SJCRH30 (cell line): Measurements from ENCODE around the gene SNX32. TPM values are rescaled to one million over a fixed set of nuclear protein-coding genes. Genes with fewer than 3 reads are reported as not detected.

Experiments
- DNase-seq, 2 experiments: peaks; one replicate each; pipeline ENCODE4 v3.0.0-alpha.2; 2015 to 2020
- H3K27ac ChIP-seq: fragments of 250-450 bp; sonication (Bioruptor Pico); 2 replicates; pipeline ENCODE4 v1.5.1; 2020; ENCODE audit warnings: mild to moderate bottlenecking, moderate library complexity
- H3K27me3 ChIP-seq: fragments of 250-450 bp; sonication (Bioruptor Pico); 2 replicates; pipeline ENCODE4 v1.5.1; 2020; ENCODE audit warnings: mild to moderate bottlenecking, moderate library complexity
- H3K36me3 ChIP-seq: fragments of 250-450 bp; sonication (Bioruptor Pico); 2 replicates; pipeline ENCODE4 v1.5.1; 2020; ENCODE audit warnings: mild to moderate bottlenecking, moderate library complexity
- H3K4me1 ChIP-seq: fragments of 250-450 bp; sonication (Bioruptor Pico); 2 replicates; pipeline ENCODE4 v1.5.1; 2020; ENCODE audit warnings: mild to moderate bottlenecking, moderate library complexity
- H3K4me3 ChIP-seq: fragments of 250-450 bp; sonication (Bioruptor Pico); 2 replicates; pipeline ENCODE4 v1.5.1; 2020; ENCODE audit warnings: mild to moderate bottlenecking, moderate library complexity
- H3K9me3 ChIP-seq: fragments of 250-450 bp; sonication (Bioruptor Pico); replicated peaks from 2 replicates; pipeline ENCODE4 v1.5.1; 2020; ENCODE audit warnings: mild to moderate bottlenecking, moderate library complexity
- total RNA-seq: library from RNA; depleted of rRNA; stranded (reverse); fragments of >200 nt; shearing (Covaris generic); gene quantifications from 2 replicates; pipeline ENCODE4 v1.2.3, GENCODE V29; 2014; rRNA removed

Gene SNX32
- total RNA-seq, 1 experiment from 2014 or later, result 0.04 TPM

- H3K27me3 ChIP-seq, result peaks cover 4% of the 10 kb centered on the region; the same call in 1 of the 2 replicates
- H3K4me3 ChIP-seq, result no peak overlapping the region
- no peaks in the 10 kb centered on the region for H3K9me3 ChIP-seq
- H3K36me3 ChIP-seq, result no peaks in the 10 kb centered on the region
- DNase-seq, result no peak
- H3K27ac ChIP-seq, result no peak overlapping the region
- peaks cover 17% of the 10 kb centered on the region for H3K4me1 ChIP-seq
These were observed 63.3 kb downstream of the SNX32 start for GRCh38 chr11:65897020-65897471.

- H3K27ac ChIP-seq, result no peak overlapping the region
- no peak for DNase-seq
- H3K36me3 ChIP-seq, result no peaks in the 10 kb centered on the region
- H3K4me3 ChIP-seq, result peak overlapping the region; percentile 59
- peaks cover 4% of the 10 kb centered on the region; the same call in 1 of the 2 replicates for H3K27me3 ChIP-seq
- H3K4me1 ChIP-seq, result peaks cover 34% of the 10 kb centered on the region
- H3K9me3 ChIP-seq, result no peaks in the 10 kb centered on the region
These were observed 65.0 kb downstream of the SNX32 start for GRCh38 chr11:65898656-65899355.

GRCh38 chr11:65899356-65900124 is 65.8 kb downstream of the SNX32 start:
- no peak for DNase-seq

GRCh38 chr11:65900125-65900898 is 66.5 kb downstream of the SNX32 start, which contains the start of gene FOSL1:
Gene FOSL1 (minus strand): TSS chr11:65900388. CDS start chr11:65900339, 49 bp downstream.
- Histone ChIP-seq H3K4me1 (peaks cover 36% of the 10 kb centered on the region), H3K36me3 (no peaks in the 10 kb centered on the region), H3K4me3 (peak within 1 kb of the TSS; percentile 59), H3K9me3 (no peaks in the 10 kb centered on the region), H3K27ac (peak within 1 kb of the TSS; percentile 12; the same call in 1 of the 2 replicates), H3K27me3 (peaks cover 4% of the 10 kb centered on the region; the same call in 1 of the 2 replicates)
- peak; percentile 44 to 45 for DNase-seq

More at GRCh38 chr11:65899356-65900124, 65.8 kb downstream of the SNX32 start:
- H3K4me3 ChIP-seq, result peak overlapping the region; percentile 59
- H3K27ac ChIP-seq, result peak overlapping the region; percentile 12; the same call in 1 of the 2 replicates
- H3K9me3 ChIP-seq, result no peaks in the 10 kb centered on the region
- H3K4me1 ChIP-seq, result peaks cover 36% of the 10 kb centered on the region
- no peaks in the 10 kb centered on the region for H3K36me3 ChIP-seq
- H3K27me3 ChIP-seq, result peaks cover 4% of the 10 kb centered on the region; the same call in 1 of the 2 replicates

DNA sequence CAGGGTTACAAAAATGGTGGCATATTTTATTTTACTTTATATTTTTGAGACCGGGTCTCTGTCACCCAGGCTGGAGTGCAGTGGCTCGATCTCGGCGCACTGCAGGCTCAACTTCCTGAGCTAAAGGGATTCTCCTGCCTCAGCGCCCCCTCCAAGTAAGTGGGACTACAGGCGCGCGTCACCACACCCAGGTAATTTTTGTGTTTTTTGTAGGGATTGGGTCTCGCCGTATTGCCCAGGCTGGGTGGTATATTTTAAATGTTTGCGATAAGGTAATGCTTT is 67.1 kb downstream of the SNX32 start:
- Histone ChIP-seq H3K27me3 (peaks cover 4% of the 10 kb centered on the region; the same call in 1 of the 2 replicates), H3K36me3 (no peaks in the 10 kb centered on the region), H3K4me3 (no peak overlapping the region), H3K4me1 (peaks cover 36% of the 10 kb centered on the region), H3K9me3 (no peaks in the 10 kb centered on the region), H3K27ac (no peak overlapping the region)
- DNase-seq, result no peak

- H3K36me3 ChIP-seq, result no peaks in the 10 kb centered on the region
- H3K4me3 ChIP-seq, result no peak overlapping the region
- H3K27me3 ChIP-seq, result peaks cover 4% of the 10 kb centered on the region; the same call in 1 of the 2 replicates
- peaks cover 31% of the 10 kb centered on the region for H3K4me1 ChIP-seq
- H3K9me3 ChIP-seq, result no peaks in the 10 kb centered on the region
- peak; percentile 69 to 79 for DNase-seq
- H3K27ac ChIP-seq, result peak overlapping the region; percentile 68
These were observed 69.3 kb downstream of the SNX32 start for GRCh38 chr11:65903068-65903481.

Other genes starting within 250 kb of the SNX32 start
- gene KCNK7, start 238.2 kb upstream of the SNX32 start, total RNA-seq, result 0.28 TPM in 1 of 2 replicates, not detected in the other
- 20.5 and 24.3 TPM in 2 replicates for gene MAP3K11, start 219.7 kb upstream of the SNX32 start, total RNA-seq
- gene PCNX3, start 218.2 kb upstream of the SNX32 start, total RNA-seq, result 24.3 and 27.1 TPM in 2 replicates
- 2.8 and 2.9 TPM in 2 replicates for gene SIPA1, start 195.9 kb upstream of the SNX32 start, total RNA-seq
- gene RELA, start 171.0 kb upstream of the SNX32 start, total RNA-seq, result 37.3 and 38.3 TPM in 2 replicates
- gene KAT5, start 121.7 kb upstream of the SNX32 start, total RNA-seq, result 30.7 and 34.0 TPM in 2 replicates
- 49.3 and 50.9 TPM in 2 replicates for gene RNASEH2C, start 113.2 kb upstream of the SNX32 start, total RNA-seq
- gene AP5B1, start 53.0 kb upstream of the SNX32 start, total RNA-seq, result 1.8 and 2.0 TPM in 2 replicates
- not detected in 2 replicates for gene OVOL1, start 46.9 kb upstream of the SNX32 start, total RNA-seq
- gene CFL1, start 24.2 kb downstream of the SNX32 start, total RNA-seq, result 743 and 763 TPM in 2 replicates
- gene MUS81, start 26.5 kb downstream of the SNX32 start, total RNA-seq, result 31.1 and 35.1 TPM in 2 replicates
- 21.5 and 23.9 TPM in 2 replicates for gene EFEMP2, start 38.8 kb downstream of the SNX32 start, total RNA-seq
- gene CTSW, start 45.9 kb downstream of the SNX32 start, total RNA-seq, result not detected in 2 replicates
- 64.3 and 68.1 TPM in 2 replicates for gene FIBP, start 54.5 kb downstream of the SNX32 start, total RNA-seq
- gene CCDC85B, start 56.7 kb downstream of the SNX32 start, total RNA-seq, result 25.2 and 30.6 TPM in 2 replicates
- gene FOSL1, start 66.4 kb downstream of the SNX32 start, total RNA-seq, result 1.5 and 1.9 TPM in 2 replicates
- 9.2 and 10.3 TPM in 2 replicates for gene C11orf68, start 85.1 kb downstream of the SNX32 start, total RNA-seq
- gene DRAP1, start 85.5 kb downstream of the SNX32 start, total RNA-seq, result 72.7 and 77.7 TPM in 2 replicates
- gene TSGA10IP, start 111.5 kb downstream of the SNX32 start, total RNA-seq, result not detected in 2 replicates
- 52.3 and 63.5 TPM in 2 replicates for gene SART1, start 127.8 kb downstream of the SNX32 start, total RNA-seq
- 52.9 and 55.1 TPM in 2 replicates for gene EIF1AD, start 168.2 kb downstream of the SNX32 start, total RNA-seq
- 181 and 199 TPM in 2 replicates for gene BANF1, start 168.5 kb downstream of the SNX32 start, total RNA-seq
- gene CST6, start 178.0 kb downstream of the SNX32 start, total RNA-seq, result not detected in 2 replicates
- gene CATSPER1, start 192.5 kb downstream of the SNX32 start, total RNA-seq, result 0.24 and 0.51 TPM in 2 replicates
- not detected in 2 replicates for gene GAL3ST3, start 215.2 kb downstream of the SNX32 start, total RNA-seq
- 163 and 169 TPM in 2 replicates for gene SF3B2, start 218.4 kb downstream of the SNX32 start, total RNA-seq
- 11.8 and 12.5 TPM in 2 replicates for gene PACS1, start 236.3 kb downstream of the SNX32 start, total RNA-seq